ENCODE results near the gene NFYA. TPM values are rescaled to one million over a fixed set of nuclear protein-coding genes. Genes with fewer than 3 reads are reported as not detected.
"Not testable (repeated sequence)": the region's sequence is repeated elsewhere in the genome, so short reads cannot be mapped to it uniquely, and the experiment has no call there.

Gene NFYA
- total RNA-seq, 1 experiment from 2014 or later, result 31.9 TPM

DNA sequence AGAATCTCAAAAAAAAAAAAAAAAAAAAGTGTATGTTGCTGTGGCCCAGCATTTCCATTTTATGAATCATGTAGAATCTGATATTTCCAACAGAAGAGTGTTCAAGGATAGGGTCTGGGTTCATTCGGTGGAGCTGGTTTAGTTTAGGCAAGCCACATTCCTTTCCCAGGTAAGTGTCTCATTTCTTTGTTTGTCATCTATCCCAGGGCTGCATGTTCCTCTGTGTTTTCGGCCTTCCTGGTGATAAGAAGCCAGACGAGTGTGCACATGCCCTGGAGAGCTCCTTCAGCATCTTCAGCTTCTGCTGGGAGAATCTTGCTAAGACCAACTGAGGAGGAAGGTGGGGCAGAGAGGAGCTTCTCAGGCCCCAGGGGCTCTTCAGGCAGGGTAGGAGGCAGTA lies 38.2 kb downstream of the NFYA start:
- intact Hi-C loops (cut with micrococcal nuclease; ENCODE audit: unreplicated experiment), result no loop called here
- Histone ChIP-seq H3K27me3 (ENCODE audit: insufficient read depth, low read depth) (no peaks in the 10 kb centered on the region), H3K36me3 (ENCODE audit: low read depth) (no peaks in the 10 kb centered on the region), H2AFZ (no peak overlapping the region), H3K79me2 (ENCODE audit: low read depth) (no peaks in the 10 kb centered on the region), H3K4me3 (no peak overlapping the region), H3K9me3 (ENCODE audit: insufficient read depth, low read depth) (no peaks in the 10 kb centered on the region), H3K9me2 (ENCODE audit: insufficient read depth) (no peaks in the 10 kb centered on the region), H3F3A (ENCODE audit: insufficient read depth, low read depth) (no peaks in the 10 kb centered on the region), H4K20me1 (ENCODE audit: insufficient read depth) (no peaks in the 10 kb centered on the region), H3K4me1 (replicated peaks; ENCODE audit: insufficient read depth) (no peaks in the 10 kb centered on the region), H3K27ac (no peak overlapping the region), H3K4me2 (no peak overlapping the region)
- TF ChIP-seq EZH2 (IDR thresholded peaks at IDR 0.05; ENCODE audit: low read depth), result no peak
- TF ChIP-seq, protein P1, sequence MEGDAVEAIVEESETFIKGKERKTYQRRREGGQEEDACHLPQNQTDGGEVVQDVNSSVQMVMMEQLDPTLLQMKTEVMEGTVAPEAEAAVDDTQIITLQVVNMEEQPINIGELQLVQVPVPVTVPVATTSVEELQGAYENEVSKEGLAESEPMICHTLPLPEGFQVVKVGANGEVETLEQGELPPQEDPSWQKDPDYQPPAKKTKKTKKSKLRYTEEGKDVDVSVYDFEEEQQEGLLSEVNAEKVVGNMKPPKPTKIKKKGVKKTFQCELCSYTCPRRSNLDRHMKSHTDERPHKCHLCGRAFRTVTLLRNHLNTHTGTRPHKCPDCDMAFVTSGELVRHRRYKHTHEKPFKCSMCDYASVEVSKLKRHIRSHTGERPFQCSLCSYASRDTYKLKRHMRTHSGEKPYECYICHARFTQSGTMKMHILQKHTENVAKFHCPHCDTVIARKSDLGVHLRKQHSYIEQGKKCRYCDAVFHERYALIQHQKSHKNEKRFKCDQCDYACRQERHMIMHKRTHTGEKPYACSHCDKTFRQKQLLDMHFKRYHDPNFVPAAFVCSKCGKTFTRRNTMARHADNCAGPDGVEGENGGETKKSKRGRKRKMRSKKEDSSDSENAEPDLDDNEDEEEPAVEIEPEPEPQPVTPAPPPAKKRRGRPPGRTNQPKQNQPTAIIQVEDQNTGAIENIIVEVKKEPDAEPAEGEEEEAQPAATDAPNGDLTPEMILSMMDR (conservative IDR thresholded peaks at IDR 0.05), result no peak
- DNase-seq, result no peak
- BruUV-seq (replicated peaks), result no TSS peak
- CTCF ChIA-PET, result no interaction called here
- POLR2A ChIA-PET (ENCODE audit: unreplicated experiment), result no interaction called here

DNA sequence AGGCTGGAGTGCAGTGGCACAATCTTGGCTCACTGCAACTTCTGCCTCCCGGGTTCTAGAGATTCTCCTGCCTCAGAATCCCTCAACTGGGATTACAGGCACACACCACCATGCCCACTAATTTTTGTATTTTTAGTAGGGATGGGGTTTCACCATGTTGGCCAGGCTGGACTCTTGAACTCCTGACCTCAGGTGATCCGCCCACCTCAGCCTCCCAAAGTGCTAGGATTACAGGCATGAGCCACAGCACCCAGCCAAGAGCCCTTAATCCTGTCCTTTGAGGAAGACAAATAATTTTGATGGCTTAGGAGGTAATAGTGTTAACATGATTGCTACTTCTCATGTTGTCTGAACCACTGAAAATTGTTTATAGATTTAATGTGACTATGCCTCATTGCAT lies 42.3 kb downstream of the NFYA start:
- CTCF ChIA-PET, result not testable (repeated sequence)

DNA sequence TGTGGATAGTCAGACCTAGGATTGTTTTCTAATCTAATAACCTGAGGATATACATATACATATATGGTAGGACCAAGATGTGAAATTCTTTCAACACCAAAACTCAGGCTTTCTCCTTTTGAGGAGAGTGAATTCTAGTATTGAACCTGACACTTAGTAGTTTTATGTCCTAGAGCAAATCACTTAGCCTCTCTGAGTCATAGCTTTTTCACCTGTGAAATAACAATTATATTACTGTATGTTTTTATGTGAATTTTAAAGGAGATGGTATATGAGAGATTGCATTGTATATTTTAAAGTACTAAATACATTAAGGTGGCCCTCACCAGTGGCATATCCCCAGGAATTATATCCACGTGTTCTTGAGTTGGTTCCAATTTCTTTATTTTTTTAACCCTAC lies 46.7 kb downstream of the NFYA start:
- Histone ChIP-seq H3K4me1 (replicated peaks; ENCODE audit: insufficient read depth) (no peaks in the 10 kb centered on the region), H3F3A (ENCODE audit: insufficient read depth, low read depth) (no peaks in the 10 kb centered on the region), H3K79me2 (ENCODE audit: low read depth) (no peaks in the 10 kb centered on the region), H3K9me2 (ENCODE audit: insufficient read depth) (no peaks in the 10 kb centered on the region; the same call in 1 of the 2 replicates), H3K4me3 (no peak overlapping the region), H3K27ac (no peak overlapping the region), H3K36me3 (ENCODE audit: low read depth) (no peaks in the 10 kb centered on the region), H3K9me3 (ENCODE audit: insufficient read depth, low read depth) (no peaks in the 10 kb centered on the region), H3K27me3 (ENCODE audit: insufficient read depth, low read depth) (no peaks in the 10 kb centered on the region), H2AFZ (no peak overlapping the region), H4K20me1 (ENCODE audit: insufficient read depth) (no peaks in the 10 kb centered on the region), H3K4me2 (no peak overlapping the region)
- CTCF ChIA-PET, result no interaction called here
- BruUV-seq (replicated peaks), result no TSS peak
- TF ChIP-seq, protein P1 (conservative IDR thresholded peaks at IDR 0.05), result no peak
- TF ChIP-seq EZH2 (IDR thresholded peaks at IDR 0.05; ENCODE audit: low read depth), result no peak
- intact Hi-C loops (cut with micrococcal nuclease; ENCODE audit: unreplicated experiment), result no loop called here
- POLR2A ChIA-PET (ENCODE audit: unreplicated experiment), result no interaction called here
- DNase-seq, result no peak

More for the DNA sequence above, 42.3 kb downstream of the NFYA start:
- H3F3A ChIP-seq (ENCODE audit: insufficient read depth, low read depth); H3K27ac ChIP-seq; H2AFZ ChIP-seq; H3K4me2 ChIP-seq; H3K27me3 ChIP-seq (ENCODE audit: insufficient read depth, low read depth); DNase-seq; H3K9me2 ChIP-seq (ENCODE audit: insufficient read depth); intact Hi-C loops (cut with micrococcal nuclease; ENCODE audit: unreplicated experiment); H3K4me3 ChIP-seq; H3K36me3 ChIP-seq (ENCODE audit: low read depth); BruUV-seq (replicated peaks); H4K20me1 ChIP-seq (ENCODE audit: insufficient read depth); POLR2A ChIA-PET (ENCODE audit: unreplicated experiment); H3K4me1 ChIP-seq (replicated peaks; ENCODE audit: insufficient read depth); H3K9me3 ChIP-seq (ENCODE audit: insufficient read depth, low read depth); H3K79me2 ChIP-seq (ENCODE audit: low read depth): not testable (repeated sequence)

DNA sequence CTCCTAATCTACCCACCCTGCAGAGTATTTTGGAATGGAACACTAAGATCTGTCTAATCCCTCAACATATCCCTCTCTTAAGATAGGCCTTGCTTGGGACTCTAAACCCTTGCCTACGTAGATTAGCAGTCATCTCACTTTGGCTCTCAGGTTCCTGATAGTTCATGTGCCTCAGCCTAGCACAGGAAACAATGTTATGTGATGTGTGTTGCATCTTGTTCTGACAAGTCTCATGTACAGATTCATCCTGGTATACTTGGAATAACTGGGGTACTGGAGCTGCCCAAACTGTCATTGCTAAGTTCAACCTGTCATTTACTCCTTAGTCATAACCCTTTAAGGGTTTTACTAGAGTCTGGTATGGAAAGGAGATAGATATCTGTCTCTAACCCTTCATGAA lies 47.3 kb downstream of the NFYA start:
- no TSS peak for BruUV-seq (replicated peaks)
- intact Hi-C loops (cut with micrococcal nuclease; ENCODE audit: unreplicated experiment), result no loop called here
- no peaks in the 10 kb centered on the region for H3K9me3 ChIP-seq (ENCODE audit: insufficient read depth, low read depth)
- no peaks in the 10 kb centered on the region for H3K79me2 ChIP-seq (ENCODE audit: low read depth)
- POLR2A ChIA-PET (ENCODE audit: unreplicated experiment), result no interaction called here
- H4K20me1 ChIP-seq (ENCODE audit: insufficient read depth), result no peaks in the 10 kb centered on the region
- no peak overlapping the region for H3K4me2 ChIP-seq
- TF ChIP-seq EZH2 (IDR thresholded peaks at IDR 0.05; ENCODE audit: low read depth), result no peak
- TF ChIP-seq, protein P1 (conservative IDR thresholded peaks at IDR 0.05), result no peak
- no peaks in the 10 kb centered on the region for H3K4me1 ChIP-seq (replicated peaks; ENCODE audit: insufficient read depth)
- no peak overlapping the region for H3K4me3 ChIP-seq
- H2AFZ ChIP-seq, result no peak overlapping the region
- CTCF ChIA-PET, result no interaction called here
- no peaks in the 10 kb centered on the region for H3K36me3 ChIP-seq (ENCODE audit: low read depth)
- H3K27me3 ChIP-seq (ENCODE audit: insufficient read depth, low read depth), result no peaks in the 10 kb centered on the region
- no peaks in the 10 kb centered on the region for H3F3A ChIP-seq (ENCODE audit: insufficient read depth, low read depth)
- no peaks in the 10 kb centered on the region; the same call in 1 of the 2 replicates for H3K9me2 ChIP-seq (ENCODE audit: insufficient read depth)
- DNase-seq, result no peak
- no peak overlapping the region for H3K27ac ChIP-seq
